ENCODE data around the gene CD1C.
"Not testable (repeated sequence)": the region's sequence is repeated elsewhere in the genome, so short reads cannot be mapped to it uniquely, and the experiment has no call there.

Gene CD1C

DNA sequence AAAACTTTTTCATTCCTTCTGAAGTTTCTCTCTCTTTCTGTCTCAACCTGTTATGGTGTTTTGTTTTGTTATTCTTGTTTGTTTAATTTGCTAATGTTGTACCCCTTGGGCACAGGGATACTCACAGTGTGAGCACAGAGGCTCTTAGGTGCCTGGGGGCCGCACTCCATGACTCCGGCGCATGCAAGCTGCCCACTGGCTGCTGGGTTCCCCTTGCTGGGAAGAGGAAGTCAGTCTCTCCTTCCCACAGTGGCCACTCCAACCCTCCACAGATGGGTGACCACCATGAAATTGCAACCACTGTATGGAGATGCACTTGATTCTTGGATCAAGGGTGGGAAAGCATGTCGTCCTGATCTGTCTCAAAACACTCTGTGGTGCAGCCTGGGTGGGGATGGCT lies 40.1 kb upstream of the CD1C start:
- H3K36me3 ChIP-seq (replicated peaks; ENCODE audit: low read depth, low read length) = no peaks in the 10 kb centered on the region
- H2AFZ ChIP-seq (ENCODE audit: low read depth, low read length) = no peak overlapping the region
- H3K9me3 ChIP-seq (ENCODE audit: insufficient read depth, low read length) = no peaks in the 10 kb centered on the region
- peaks cover 19% of the 10 kb centered on the region for H3K27me3 ChIP-seq (ENCODE audit: low read depth, low read length)
- H3K4me1 ChIP-seq (ENCODE audit: low read length) = peaks cover 38% of the 10 kb centered on the region
- TF ChIP-seq EZH2phosphoT487 (IDR thresholded peaks at IDR 0.05; ENCODE audit: low read depth) = no peak
- TF ChIP-seq, protein P1, sequence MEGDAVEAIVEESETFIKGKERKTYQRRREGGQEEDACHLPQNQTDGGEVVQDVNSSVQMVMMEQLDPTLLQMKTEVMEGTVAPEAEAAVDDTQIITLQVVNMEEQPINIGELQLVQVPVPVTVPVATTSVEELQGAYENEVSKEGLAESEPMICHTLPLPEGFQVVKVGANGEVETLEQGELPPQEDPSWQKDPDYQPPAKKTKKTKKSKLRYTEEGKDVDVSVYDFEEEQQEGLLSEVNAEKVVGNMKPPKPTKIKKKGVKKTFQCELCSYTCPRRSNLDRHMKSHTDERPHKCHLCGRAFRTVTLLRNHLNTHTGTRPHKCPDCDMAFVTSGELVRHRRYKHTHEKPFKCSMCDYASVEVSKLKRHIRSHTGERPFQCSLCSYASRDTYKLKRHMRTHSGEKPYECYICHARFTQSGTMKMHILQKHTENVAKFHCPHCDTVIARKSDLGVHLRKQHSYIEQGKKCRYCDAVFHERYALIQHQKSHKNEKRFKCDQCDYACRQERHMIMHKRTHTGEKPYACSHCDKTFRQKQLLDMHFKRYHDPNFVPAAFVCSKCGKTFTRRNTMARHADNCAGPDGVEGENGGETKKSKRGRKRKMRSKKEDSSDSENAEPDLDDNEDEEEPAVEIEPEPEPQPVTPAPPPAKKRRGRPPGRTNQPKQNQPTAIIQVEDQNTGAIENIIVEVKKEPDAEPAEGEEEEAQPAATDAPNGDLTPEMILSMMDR (IDR thresholded peaks at IDR 0.05; ENCODE audit: low read depth, low read length) = no peak
- H3K4me2 ChIP-seq (ENCODE audit: low read length) = no peak overlapping the region
- H3K9ac ChIP-seq (ENCODE audit: low read length) = no peak overlapping the region
- no peaks in the 10 kb centered on the region for H3K79me2 ChIP-seq (ENCODE audit: low read length)
- H4K20me1 ChIP-seq (ENCODE audit: insufficient read depth, low read length) = no peaks in the 10 kb centered on the region
- no peak overlapping the region for H3K4me3 ChIP-seq (ENCODE audit: low read length)
- H3K27ac ChIP-seq (ENCODE audit: low read length) = no peak overlapping the region

- Histone ChIP-seq H3K4me1 (ENCODE audit: low read length) (peaks cover 38% of the 10 kb centered on the region), H4K20me1 (ENCODE audit: insufficient read depth, low read length) (no peaks in the 10 kb centered on the region), H3K4me2 (ENCODE audit: low read length) (no peak overlapping the region), H3K27me3 (ENCODE audit: low read depth, low read length) (peaks cover 25% of the 10 kb centered on the region), H3K79me2 (ENCODE audit: low read length) (no peaks in the 10 kb centered on the region), H3K9me3 (ENCODE audit: insufficient read depth, low read length) (no peaks in the 10 kb centered on the region), H3K9ac (ENCODE audit: low read length) (no peak overlapping the region), H3K27ac (ENCODE audit: low read length) (no peak overlapping the region), H3K36me3 (replicated peaks; ENCODE audit: low read depth, low read length) (no peaks in the 10 kb centered on the region), H3K4me3 (ENCODE audit: low read length) (no peak overlapping the region), H2AFZ (ENCODE audit: low read depth, low read length) (no peak overlapping the region)
- TF ChIP-seq, protein P1 (IDR thresholded peaks at IDR 0.05; ENCODE audit: low read depth, low read length) = no peak
- no peak for TF ChIP-seq EZH2phosphoT487 (IDR thresholded peaks at IDR 0.05; ENCODE audit: low read depth)
These were observed 38.6 kb upstream of the CD1C start for GRCh38 chr1:158251163-158251562.

- Histone ChIP-seq H3K27me3 (ENCODE audit: low read depth, low read length) (peaks cover 12% of the 10 kb centered on the region), H3K36me3 (replicated peaks; ENCODE audit: low read depth, low read length) (no peaks in the 10 kb centered on the region), H3K9ac (ENCODE audit: low read length) (no peak overlapping the region), H3K4me3 (ENCODE audit: low read length) (no peak overlapping the region), H2AFZ (ENCODE audit: low read depth, low read length) (no peak overlapping the region), H3K27ac (ENCODE audit: low read length) (no peak overlapping the region), H4K20me1 (ENCODE audit: insufficient read depth, low read length) (no peaks in the 10 kb centered on the region), H3K4me2 (ENCODE audit: low read length) (no peak overlapping the region), H3K79me2 (ENCODE audit: low read length) (no peaks in the 10 kb centered on the region), H3K4me1 (ENCODE audit: low read length) (peaks cover 18% of the 10 kb centered on the region), H3K9me3 (ENCODE audit: insufficient read depth, low read length) (no peaks in the 10 kb centered on the region)
- TF ChIP-seq EZH2phosphoT487 (IDR thresholded peaks at IDR 0.05; ENCODE audit: low read depth) = no peak
- TF ChIP-seq, protein P1 (IDR thresholded peaks at IDR 0.05; ENCODE audit: low read depth, low read length) = no peak
These were observed 34.1 kb upstream of the CD1C start for GRCh38 chr1:158255656-158256055.

DNA sequence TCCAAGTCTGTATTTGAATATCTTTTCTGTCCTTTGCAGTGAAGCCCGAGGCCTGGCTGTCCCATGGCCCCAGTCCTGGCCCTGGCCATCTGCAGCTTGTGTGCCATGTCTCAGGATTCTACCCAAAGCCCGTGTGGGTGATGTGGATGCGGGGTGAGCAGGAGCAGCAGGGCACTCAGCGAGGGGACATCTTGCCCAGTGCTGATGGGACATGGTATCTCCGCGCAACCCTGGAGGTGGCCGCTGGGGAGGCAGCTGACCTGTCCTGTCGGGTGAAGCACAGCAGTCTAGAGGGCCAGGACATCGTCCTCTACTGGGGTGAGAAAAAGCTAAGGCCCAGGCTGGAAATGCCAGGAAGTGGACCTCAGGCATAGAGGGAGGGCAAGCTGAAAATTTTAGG lies 33.0 kb upstream of the CD1C start:
- H3K36me3 ChIP-seq (replicated peaks; ENCODE audit: low read depth, low read length); H3K4me1 ChIP-seq (ENCODE audit: low read length); H3K9ac ChIP-seq (ENCODE audit: low read length); H3K79me2 ChIP-seq (ENCODE audit: low read length); H3K4me3 ChIP-seq (ENCODE audit: low read length); H4K20me1 ChIP-seq (ENCODE audit: insufficient read depth, low read length); H3K27ac ChIP-seq (ENCODE audit: low read length); H2AFZ ChIP-seq (ENCODE audit: low read depth, low read length); H3K9me3 ChIP-seq (ENCODE audit: insufficient read depth, low read length); H3K4me2 ChIP-seq (ENCODE audit: low read length): not testable (repeated sequence)
- peaks cover 10% of the 10 kb centered on the region for H3K27me3 ChIP-seq (ENCODE audit: low read depth, low read length)

- H3K27ac ChIP-seq (ENCODE audit: low read length) = no peak overlapping the region
These were observed 31.8 kb upstream of the CD1C start for GRCh38 chr1:158257888-158258287.

More at GRCh38 chr1:158257888-158258287, 31.8 kb upstream of the CD1C start:
- no peak overlapping the region for H3K4me2 ChIP-seq (ENCODE audit: low read length)
- H3K27me3 ChIP-seq (ENCODE audit: low read depth, low read length) = peaks cover 10% of the 10 kb centered on the region
- TF ChIP-seq EZH2phosphoT487 (IDR thresholded peaks at IDR 0.05; ENCODE audit: low read depth) = no peak
- TF ChIP-seq, protein P1 (IDR thresholded peaks at IDR 0.05; ENCODE audit: low read depth, low read length) = no peak
- no peaks in the 10 kb centered on the region for H3K9me3 ChIP-seq (ENCODE audit: insufficient read depth, low read length)
- H3K79me2 ChIP-seq (ENCODE audit: low read length) = no peaks in the 10 kb centered on the region
- H4K20me1 ChIP-seq (ENCODE audit: insufficient read depth, low read length) = no peaks in the 10 kb centered on the region
- no peak overlapping the region for H3K9ac ChIP-seq (ENCODE audit: low read length)
- H3K4me3 ChIP-seq (ENCODE audit: low read length) = no peak overlapping the region
- H3K4me1 ChIP-seq (ENCODE audit: low read length) = peaks cover 10% of the 10 kb centered on the region; the same call in 1 of the 2 replicates
- H2AFZ ChIP-seq (ENCODE audit: low read depth, low read length) = no peak overlapping the region
- no peaks in the 10 kb centered on the region for H3K36me3 ChIP-seq (replicated peaks; ENCODE audit: low read depth, low read length)
